ENCODE data around the gene KCTD18.

KCTD18 gene

DNA sequence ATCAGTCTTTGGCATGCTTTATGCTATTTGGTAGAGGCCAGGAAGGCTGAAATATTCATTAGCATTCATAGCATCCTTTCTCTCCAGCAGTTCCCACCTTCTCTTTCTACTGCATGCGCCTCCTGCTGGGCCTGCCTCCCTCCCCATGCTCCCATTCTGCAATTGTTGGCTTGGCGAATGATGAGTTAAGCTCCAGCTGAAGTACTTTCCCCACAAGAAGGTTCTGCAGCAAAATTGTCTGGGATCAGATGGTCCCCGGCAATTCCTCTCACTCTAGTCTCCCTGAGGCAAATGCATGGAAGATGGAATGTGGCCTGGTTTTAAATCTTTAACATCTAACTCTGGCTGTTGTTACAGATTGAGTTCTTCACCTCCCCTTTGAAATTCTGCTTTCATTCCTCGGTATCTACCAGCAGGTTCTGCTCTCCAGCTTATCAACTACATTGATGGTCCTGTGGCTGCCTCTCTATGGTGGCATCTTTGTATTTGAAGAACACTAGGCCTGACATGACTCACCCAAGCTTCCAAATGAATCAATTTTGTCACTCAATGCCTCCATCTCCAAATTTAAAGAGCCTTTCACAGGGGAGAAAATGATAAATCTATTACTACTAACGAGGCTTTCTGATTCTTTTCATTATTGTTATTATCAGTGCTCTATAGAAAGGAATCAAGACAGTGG, 55.9 kb downstream of the KCTD18 start:
- no peak for DNase-seq

DNA sequence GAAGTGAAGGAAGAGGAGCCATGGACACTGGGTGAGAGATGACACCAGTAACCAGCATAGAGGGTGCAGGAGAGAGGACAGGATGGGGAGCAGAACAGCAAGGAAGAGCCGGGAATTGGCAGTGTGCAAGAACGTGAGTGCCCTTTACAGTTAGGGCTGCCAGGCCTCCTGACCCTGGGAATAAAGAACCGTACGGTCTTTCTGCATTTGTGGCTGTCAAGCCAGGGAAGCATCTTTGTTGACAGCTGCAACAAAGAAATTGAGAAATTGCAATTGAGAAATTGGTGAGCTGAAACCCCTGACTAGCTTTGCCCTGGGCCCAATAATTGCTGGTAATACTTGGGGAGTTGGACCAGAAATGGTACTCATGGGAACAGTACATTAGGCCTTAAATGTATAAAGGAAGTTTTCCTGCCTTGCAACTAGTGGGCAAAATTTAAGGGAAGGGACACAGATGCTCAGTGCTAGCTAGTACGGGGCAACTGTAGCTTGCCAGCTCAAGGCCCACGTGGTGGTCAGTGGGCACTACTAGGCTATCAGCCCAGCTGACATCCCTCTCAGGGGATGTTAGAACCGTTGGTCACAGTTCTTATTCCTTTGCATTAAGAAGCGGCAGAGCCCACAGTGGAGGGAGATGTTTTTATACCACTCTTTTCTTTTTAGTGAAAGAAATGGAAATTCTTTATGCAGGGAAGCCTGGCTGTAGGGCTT, 56.6 kb downstream of the KCTD18 start:
- no peak for DNase-seq

DNA sequence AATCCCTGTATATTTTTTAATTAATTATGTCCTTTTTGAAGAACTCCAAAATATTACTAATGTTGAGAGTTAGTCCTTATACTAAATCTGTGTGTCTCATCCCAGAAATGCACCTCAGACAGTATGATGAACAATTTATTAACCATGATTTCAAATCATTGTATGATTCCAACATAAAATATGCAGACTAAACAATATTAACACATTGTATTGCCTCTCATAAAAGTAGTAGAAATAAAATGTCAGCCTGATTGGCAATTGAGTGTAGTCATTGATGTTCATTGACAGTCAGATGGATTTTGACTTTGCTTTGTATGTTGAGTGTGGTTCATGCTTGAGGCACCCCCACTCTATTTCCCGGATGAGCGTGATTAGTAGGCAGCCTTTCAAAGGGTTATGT, 57.5 kb downstream of the KCTD18 start:
- no peak for DNase-seq

DNA sequence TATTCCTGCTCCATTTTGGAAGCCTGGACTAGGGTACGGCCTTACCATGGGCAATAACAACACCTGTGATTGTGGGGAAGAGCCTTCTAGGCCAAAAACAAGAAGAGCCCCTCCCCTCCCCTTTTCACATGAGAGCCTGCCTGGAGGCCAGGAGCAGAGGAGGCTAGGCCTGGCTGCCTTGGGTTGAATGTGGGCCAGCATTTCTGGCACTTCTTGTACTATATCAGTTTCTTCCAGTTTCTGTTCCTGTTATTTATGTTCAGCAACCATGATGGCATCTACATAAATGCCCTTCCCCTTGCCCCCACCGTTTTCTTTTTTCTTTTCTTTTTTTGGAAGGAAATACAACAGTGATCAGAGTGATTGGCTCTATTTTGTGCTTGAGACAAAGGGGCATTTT, 58.4 kb downstream of the KCTD18 start:
- no peak for DNase-seq

DNA sequence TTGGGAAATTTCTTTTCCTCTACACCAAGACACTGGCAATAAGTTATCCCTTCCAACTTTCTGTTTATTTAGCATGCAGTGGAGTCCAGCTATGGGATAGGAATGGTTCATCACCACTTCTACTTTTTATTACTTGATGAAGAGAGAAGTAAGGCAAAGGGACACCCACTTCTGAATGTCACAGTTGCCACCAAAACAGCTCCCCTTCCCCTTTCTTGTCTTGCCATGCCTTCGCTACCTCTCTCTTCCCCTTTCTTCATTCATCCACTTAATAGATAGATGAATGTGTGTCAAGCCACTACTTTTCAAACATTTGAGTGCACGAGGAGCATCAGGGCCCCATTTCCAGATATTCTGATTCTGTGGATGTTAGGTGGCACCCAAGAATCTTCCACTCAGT, 59.6 kb downstream of the KCTD18 start:
- DNase-seq: no peak

DNA sequence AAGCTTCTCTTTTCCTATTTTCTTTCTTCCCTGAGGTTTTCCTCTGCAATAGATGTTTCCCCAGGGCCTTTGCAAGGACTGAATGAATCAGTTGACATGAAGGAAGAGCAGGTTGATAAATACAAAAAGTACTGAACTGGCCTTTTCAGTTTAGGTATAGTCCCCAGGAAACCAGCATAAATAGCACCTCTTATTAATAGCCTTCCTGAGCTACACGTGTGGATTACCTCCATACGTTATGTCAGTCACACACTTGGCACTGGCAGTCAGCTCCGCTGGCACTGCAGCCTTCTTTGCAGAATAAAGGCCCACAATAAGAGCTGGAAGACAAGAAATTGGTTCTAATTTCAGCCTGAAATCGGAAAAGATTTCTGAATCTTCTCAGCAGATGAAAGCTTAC, 60.7 kb downstream of the KCTD18 start:
- no peak for DNase-seq

DNA sequence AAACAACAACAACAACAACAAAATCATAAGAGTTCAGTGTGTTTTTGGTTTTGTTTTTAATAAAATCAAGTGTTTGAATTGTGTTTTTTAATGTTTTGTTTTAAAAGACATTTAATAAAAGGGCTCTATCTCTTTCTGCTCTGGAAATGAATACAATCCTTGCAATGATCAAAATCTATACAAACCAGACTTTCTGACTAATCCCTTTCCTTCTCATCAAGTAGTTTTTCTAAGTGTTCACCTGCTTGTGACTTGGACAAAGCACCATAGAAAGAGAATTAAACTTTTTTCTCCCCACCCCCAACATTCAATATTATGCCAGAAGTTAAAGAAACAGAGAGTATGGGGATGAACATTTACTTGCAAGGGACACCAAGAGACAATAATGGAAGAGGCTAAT, 61.4 kb downstream of the KCTD18 start:
- DNase-seq: no peak

DNA sequence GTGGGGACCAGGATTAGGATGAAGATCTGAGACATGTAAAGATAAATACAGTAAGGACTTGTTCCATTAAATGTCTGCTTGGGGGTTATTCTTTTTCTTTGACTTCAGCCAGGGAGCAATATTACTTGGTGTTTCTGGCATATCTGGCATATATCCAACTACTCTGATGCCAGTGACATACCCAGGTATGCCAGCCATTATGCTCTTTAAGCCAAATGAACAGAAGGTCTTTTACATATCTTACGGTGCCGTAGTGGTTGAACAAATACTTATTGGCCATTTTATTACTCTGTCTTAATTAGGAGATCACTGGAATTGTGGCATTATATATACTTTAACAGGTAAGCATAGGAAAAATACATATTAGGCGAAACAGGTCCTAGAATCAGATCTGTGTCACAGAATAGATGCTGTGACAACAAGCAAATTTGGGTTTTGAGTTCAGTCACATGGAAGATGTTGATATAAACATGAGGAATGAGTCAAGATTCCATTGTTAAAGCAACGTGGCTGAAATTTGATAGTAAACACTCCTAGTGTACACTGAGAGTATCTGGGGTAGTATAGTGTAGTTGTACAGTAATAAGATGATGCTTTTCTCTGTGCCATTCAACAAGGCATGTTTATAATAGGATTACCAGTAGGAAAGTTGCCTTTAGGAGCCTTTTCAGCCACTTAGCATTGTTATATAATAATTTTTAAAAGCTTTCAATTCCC, 62.6 kb downstream of the KCTD18 start:
- no peak for DNase-seq

DNA sequence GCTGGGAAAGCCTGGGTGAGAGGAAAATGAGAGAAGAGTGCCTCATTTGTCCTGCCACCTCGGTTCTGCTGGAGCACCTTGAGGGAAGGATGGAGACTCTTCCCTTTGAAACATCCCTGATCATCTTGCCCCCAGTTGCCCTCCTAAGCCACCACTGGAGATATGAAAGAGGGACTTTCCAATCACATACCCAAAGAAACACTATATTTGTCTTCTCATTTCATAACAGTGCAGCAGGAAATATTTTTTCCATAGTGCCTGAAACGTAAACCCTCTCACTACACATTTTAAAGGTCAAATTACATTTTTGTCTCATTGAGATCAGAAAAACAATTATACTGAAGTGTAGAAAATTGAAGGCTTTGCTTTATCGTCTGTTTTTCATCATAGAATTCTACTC, 63.3 kb downstream of the KCTD18 start:
- DNase-seq: no peak

DNA sequence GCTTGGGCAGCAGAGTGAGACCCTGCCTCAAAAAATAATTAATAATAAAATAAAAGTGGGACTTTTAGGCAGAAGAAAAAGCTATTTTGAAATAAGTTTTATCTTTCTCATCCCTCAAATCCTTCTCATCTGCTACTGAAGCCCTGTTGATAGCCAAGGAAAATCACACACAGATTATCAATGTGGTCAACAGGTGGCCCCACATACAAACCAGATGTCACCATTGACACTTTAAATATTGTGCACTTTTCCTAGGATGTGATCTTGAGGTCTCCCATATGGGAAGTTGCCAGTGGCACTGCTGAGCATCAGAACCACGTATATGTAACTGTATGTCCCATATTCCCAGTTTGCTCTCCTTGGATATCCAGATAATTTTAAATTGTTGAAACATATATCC, 64.6 kb downstream of the KCTD18 start:
- DNase-seq: no peak

DNA sequence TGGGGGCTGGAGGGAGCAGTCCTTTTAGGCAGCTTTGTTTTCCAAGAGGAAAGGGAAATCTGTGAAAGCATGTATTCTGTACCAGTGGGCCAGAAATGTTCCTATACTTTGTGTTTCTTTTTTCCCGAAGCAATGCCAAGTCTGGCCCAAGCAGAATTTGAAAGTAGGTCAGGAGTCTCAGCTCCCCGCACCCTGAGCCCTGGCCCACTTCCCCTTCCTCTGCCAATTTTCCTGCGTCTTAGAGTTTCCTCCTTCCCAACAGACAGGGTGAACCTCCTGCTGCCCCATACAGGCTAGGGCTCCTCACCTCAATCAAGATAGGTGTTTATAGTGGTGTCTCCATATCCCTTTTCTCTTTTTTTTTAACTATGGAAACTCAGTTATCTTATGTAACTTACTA, 65.3 kb downstream of the KCTD18 start:
- DNase-seq: no peak

DNA sequence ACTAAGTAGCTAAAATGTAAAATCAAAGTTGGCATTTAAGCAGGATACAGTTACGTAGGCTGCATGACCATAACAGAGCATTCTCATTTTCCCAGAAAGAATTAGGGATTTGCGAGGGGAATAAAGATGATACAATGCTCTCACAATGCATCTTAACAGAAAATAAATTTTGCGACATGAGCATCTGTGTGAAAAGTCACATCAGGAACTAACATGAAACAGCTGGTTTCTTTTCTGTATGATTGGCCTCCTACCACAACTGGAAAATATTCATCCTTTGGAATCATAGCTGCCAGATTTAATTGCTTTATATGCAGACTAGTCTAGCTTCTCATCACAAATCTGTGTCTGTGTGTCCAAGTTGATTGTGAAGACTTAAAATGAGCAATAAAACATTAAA, 66.0 kb downstream of the KCTD18 start:
- no peak for DNase-seq

DNA sequence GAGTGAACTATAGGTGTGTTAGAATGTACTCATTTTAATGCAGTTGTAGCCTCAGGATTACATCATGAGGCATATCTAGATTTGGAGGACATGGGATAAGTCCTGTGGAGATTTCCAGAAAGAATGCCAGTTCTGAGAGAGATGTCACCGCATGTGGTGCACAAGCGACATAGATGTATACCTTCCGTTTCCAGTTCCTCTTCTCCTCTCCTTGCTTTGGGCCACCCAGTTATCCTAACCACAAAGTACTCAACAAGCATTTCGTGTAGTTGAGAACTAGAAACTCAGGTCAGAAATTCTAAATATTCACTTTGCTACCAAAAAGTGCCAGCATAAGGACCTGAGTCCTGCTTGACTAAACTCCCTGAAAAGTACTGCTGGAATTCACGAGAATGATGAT, 66.5 kb downstream of the KCTD18 start:
- DNase-seq: no peak

DNA sequence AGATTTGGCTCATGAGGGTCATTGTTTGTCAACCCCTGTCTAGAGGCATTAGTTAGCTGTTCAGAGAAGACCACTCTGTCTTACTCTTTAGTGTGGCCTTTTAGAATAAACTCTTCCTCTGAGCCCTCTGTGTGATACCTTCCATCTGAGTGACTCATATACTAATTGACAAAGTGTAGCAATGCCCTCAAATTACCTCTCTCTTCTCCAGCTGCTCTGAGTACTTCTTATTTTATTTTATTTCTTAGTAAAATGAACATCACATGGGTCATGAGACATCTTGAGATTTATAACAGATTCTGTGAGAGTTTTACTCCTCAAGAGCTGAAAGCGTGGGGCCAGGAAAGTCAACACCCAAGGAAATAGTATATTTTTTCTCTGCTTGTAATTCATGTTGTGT, 67.4 kb downstream of the KCTD18 start:
- no peak for DNase-seq

DNA sequence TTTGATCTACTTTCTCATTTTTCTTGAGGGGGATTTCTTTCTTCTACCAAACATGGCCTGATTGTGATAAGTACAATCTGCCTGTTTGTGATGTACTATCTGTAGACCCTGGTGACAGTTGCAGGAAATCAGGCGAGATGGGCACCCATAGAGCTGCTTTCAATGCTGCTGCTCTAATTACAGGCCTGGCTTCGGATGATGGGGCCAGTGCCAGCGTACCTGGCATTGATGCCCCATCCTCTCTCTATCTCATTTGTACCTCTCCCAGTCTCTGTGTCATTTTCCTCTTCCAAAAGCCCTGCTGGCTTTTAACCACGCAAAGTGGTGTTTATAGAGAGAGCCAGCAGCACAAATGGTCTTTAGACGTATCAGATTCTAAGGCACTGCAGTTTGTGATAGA, 69.9 kb downstream of the KCTD18 start:
- no peak for DNase-seq
